Forelimb muscle (tissue), 1 donor: ENCODE results near the gene HAUS5. TPM values are rescaled to one million over a fixed set of nuclear protein-coding genes. Genes with fewer than 3 reads are reported as not detected.

Experiments
- DNase-seq: peaks from one replicate; pipeline ENCODE4 v3.0.0-alpha.2; 2013; ENCODE audit warnings: low read depth
- polyA plus RNA-seq: library from polyadenylated mRNA; unstranded; fragments of 120-200 nt; gene quantifications from one replicate; pipeline ENCODE4 v1.2.1, GENCODE V29; 2013; ENCODE audit not compliant: insufficient read length

HAUS5 gene
- polyA plus RNA-seq, 1 donor = 10.9 TPM

DNA sequence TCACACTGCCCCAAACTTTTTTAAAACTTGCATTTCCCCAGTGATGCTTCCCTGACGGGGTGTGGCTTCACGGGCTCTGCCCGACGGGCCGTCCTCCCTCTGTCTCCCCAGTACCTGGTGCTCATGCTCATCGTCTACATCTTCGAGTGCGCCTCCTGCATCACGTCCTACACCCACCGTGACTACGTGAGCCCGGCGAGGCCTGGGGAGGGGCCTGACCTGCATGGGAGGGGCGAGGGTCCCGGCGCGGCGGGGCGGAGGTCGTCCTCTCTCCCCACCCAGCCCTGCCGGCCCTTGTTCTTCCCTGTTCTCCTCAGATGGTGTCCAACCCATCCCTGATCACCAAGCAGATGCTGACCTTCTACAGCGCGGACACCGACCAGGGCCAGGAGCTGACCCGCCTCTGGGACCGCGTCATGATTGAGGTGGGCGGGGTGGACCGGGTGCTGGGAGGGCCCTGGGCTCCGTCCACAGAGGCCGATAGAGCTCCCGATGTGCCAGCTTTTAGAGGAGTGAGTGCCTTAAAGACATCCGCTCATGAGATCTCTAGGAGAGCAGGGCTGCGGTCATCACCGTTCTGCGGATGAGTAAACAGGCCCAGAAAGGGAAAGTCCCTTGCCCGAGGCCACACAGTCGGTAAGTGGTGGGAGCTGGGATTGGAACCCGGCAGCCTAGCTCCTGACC lies 60.7 kb downstream of the HAUS5 start:
- no peak for DNase-seq

Other genes with a start within 250 kb of the HAUS5 start
- not detected for gene GPR42, start 241.7 kb upstream of the HAUS5 start, polyA plus RNA-seq
- 0.09 TPM for gene FFAR2, start 164.5 kb upstream of the HAUS5 start, polyA plus RNA-seq
- not detected for gene KRTDAP, start 122.3 kb upstream of the HAUS5 start, polyA plus RNA-seq
- 0.59 TPM for gene DMKN, start 99.1 kb upstream of the HAUS5 start, polyA plus RNA-seq
- not detected for gene SBSN, start 84.4 kb upstream of the HAUS5 start, polyA plus RNA-seq
- gene GAPDHS, start 79.3 kb upstream of the HAUS5 start, polyA plus RNA-seq = not detected
- 45.4 TPM for gene TMEM147, start 67.1 kb upstream of the HAUS5 start, polyA plus RNA-seq
- gene ATP4A, start 49.1 kb upstream of the HAUS5 start, polyA plus RNA-seq = not detected
- gene PMIS2, start 26.6 kb upstream of the HAUS5 start, polyA plus RNA-seq = not detected
- 44.1 TPM for gene RBM42, start 16.3 kb downstream of the HAUS5 start, polyA plus RNA-seq
- gene ETV2, start 29.0 kb downstream of the HAUS5 start, polyA plus RNA-seq = 2.4 TPM
- gene COX6B1, start 35.6 kb downstream of the HAUS5 start, polyA plus RNA-seq = 266 TPM
- not detected for gene UPK1A, start 53.8 kb downstream of the HAUS5 start, polyA plus RNA-seq
- gene ZBTB32, start 91.8 kb downstream of the HAUS5 start, polyA plus RNA-seq = not detected
- gene KMT2B, start 105.3 kb downstream of the HAUS5 start, polyA plus RNA-seq = 23.0 TPM
- gene IGFLR1, start 129.7 kb downstream of the HAUS5 start, polyA plus RNA-seq = 3.3 TPM
- gene U2AF1L4, start 132.7 kb downstream of the HAUS5 start, polyA plus RNA-seq = 16.6 TPM
- 31.7 TPM for gene PSENEN, start 132.9 kb downstream of the HAUS5 start, polyA plus RNA-seq
- 8.6 TPM for gene LIN37, start 135.8 kb downstream of the HAUS5 start, polyA plus RNA-seq
- gene HSPB6, start 144.3 kb downstream of the HAUS5 start, polyA plus RNA-seq = 853 TPM
- gene PROSER3, start 145.4 kb downstream of the HAUS5 start, polyA plus RNA-seq = 13.9 TPM
- 15.0 TPM for gene ARHGAP33, start 162.8 kb downstream of the HAUS5 start, polyA plus RNA-seq
- gene PRODH2, start 200.1 kb downstream of the HAUS5 start, polyA plus RNA-seq = not detected
- gene NPHS1, start 239.8 kb downstream of the HAUS5 start, polyA plus RNA-seq = 0.24 TPM
- gene KIRREL2, start 244.2 kb downstream of the HAUS5 start, polyA plus RNA-seq = 0.28 TPM